ENCODE measurements around the gene DUOX1. TPM values are rescaled to one million over a fixed set of nuclear protein-coding genes. Genes with fewer than 3 reads are reported as not detected.
A peak's percentile ranks its signal among the peaks of the same experiment; 100 is the strongest.

DUOX1 gene
- total and polyA plus RNA-seq, 7 donors, result 0.03 to 0.94 (median 0.46) TPM

GRCh38 chr15:45118996-45119395, 10.8 kb upstream of the DUOX1 start:
- no peak overlapping the region for H3K4me3 ChIP-seq
- WGBS, 3 donors, result 79 to 84% (median 82%) methylated on average over 5 of the region's 5 CpGs
- no peak overlapping the region for H3K27ac ChIP-seq
- TF ChIP-seq CTCF (IDR thresholded peaks at IDR 0.05), result no peak
- H3K9me3 ChIP-seq, result no peaks in the 10 kb centered on the region
- intact Hi-C loops (cut with DNase I), result no loop called here
- ATAC-seq, result no peak
- no peaks in the 10 kb centered on the region for H3K36me3 ChIP-seq (ENCODE audit: insufficient read depth in 1 of 2, low read depth in 1 of 2)
- H3K4me1 ChIP-seq, result peaks cover 12% of the 10 kb centered on the region
- peaks cover 0 to 63% (median 21%) of the 10 kb centered on the region in 3 donors for H3K27me3 ChIP-seq (ENCODE audit: insufficient read depth in 3 of 3, low read length in 2 of 3)
- DNase-seq, result peak in 1 of 2 donors; percentile 11

- H3K27me3 ChIP-seq (ENCODE audit: insufficient read depth in 3 of 3, low read length in 2 of 3), result peaks cover 0 to 52% (median 11%) of the 10 kb centered on the region in 3 donors
- no peaks in the 10 kb centered on the region for H3K36me3 ChIP-seq (ENCODE audit: insufficient read depth in 1 of 2, low read depth in 1 of 2)
- DNase-seq (no peak), ATAC-seq (no peak)
- H3K9me3 ChIP-seq, result no peaks in the 10 kb centered on the region
- H3K27ac ChIP-seq, result no peak overlapping the region
- TF ChIP-seq CTCF (IDR thresholded peaks at IDR 0.05), result no peak
- WGBS, 3 donors, result 91 to 97% (median 95%) methylated on average over 10 of the region's 10 CpGs
- H3K4me1 ChIP-seq, result peaks cover 12% of the 10 kb centered on the region
- intact Hi-C loops (cut with DNase I), result no loop called here
- H3K4me3 ChIP-seq, result no peak overlapping the region
Observed at GRCh38 chr15:45120081-45120972, 9.5 kb upstream of the DUOX1 start.

DNA sequence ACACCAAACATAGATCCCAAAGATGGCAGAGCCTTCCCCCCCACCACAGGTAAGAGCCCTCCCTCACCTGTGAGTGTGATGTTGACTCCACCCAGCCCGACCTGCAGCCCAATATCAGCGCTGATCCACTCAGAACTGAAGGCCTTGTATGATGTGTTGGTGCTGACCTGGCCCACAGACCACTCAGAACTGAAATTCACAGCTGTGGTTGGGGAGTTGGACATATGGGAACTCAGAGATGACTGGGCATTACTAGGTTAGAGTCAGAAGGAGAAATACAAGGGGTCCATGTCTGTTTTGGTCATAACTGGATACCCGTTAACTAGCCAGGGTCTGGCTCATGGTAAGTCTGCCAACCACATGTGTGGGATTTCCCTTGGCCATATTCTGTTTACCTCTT, 8.8 kb upstream of the DUOX1 start:
- no peak for TF ChIP-seq CTCF (IDR thresholded peaks at IDR 0.05)
- no peaks in the 10 kb centered on the region for H3K9me3 ChIP-seq
- no peak for ATAC-seq
- no peak overlapping the region for H3K4me3 ChIP-seq
- H3K4me1 ChIP-seq, result peaks cover 12% of the 10 kb centered on the region
- DNase-seq, result no peak
- intact Hi-C loops (cut with DNase I), result no loop called here
- no peaks in the 10 kb centered on the region for H3K36me3 ChIP-seq (ENCODE audit: insufficient read depth in 1 of 2, low read depth in 1 of 2)
- no peak overlapping the region for H3K27ac ChIP-seq
- peaks cover 0 to 50% (median 9%) of the 10 kb centered on the region in 3 donors for H3K27me3 ChIP-seq (ENCODE audit: insufficient read depth in 3 of 3, low read length in 2 of 3)
- WGBS, 3 donors, result 90 to 95% (median 93%) methylated on average over 3 of the region's 3 CpGs

- intact Hi-C loops (cut with DNase I), result no loop called here
- H3K4me1 ChIP-seq, result peaks cover 9% of the 10 kb centered on the region
- H3K9me3 ChIP-seq, result no peaks in the 10 kb centered on the region
- no peaks in the 10 kb centered on the region for H3K36me3 ChIP-seq (ENCODE audit: insufficient read depth in 1 of 2, low read depth in 1 of 2)
- H3K27me3 ChIP-seq (ENCODE audit: insufficient read depth in 3 of 3, low read length in 2 of 3), result peaks cover 0 to 41% (median 3%) of the 10 kb centered on the region in 3 donors
- no peak overlapping the region for H3K27ac ChIP-seq
- H3K4me3 ChIP-seq, result no peak overlapping the region
- no peak for ATAC-seq
- TF ChIP-seq CTCF (IDR thresholded peaks at IDR 0.05), result no peak
- 59 to 63% (median 61%) methylated on average over 9 of the region's 9 CpGs for WGBS, 3 donors
- no peak for DNase-seq
Observed at GRCh38 chr15:45121706-45122417, 7.9 kb upstream of the DUOX1 start.
